Globus pallidus (tissue), 1 donor: Measurements from ENCODE around the gene NAT16.
"Not testable (repeated sequence)": the region's sequence is repeated elsewhere in the genome, so short reads cannot be mapped to it uniquely, and the experiment has no call there.

Source experiments
- DNase-seq: peaks from one replicate; pipeline ENCODE4 v3.0.0-alpha.2; 2015; ENCODE audit warnings: low spot score

Gene NAT16

GRCh38 chr7:101156866-101157589 lies 23.1 kb downstream of the NAT16 start:
- DNase-seq, result no peak

GRCh38 chr7:101156277-101156676 lies 23.8 kb downstream of the NAT16 start:
- no peak for DNase-seq

- no peak for DNase-seq
Measured at GRCh38 chr7:101155303-101155702, 24.8 kb downstream of the NAT16 start.

- no peak for DNase-seq
Measured at GRCh38 chr7:101154693-101155102, 25.4 kb downstream of the NAT16 start.

- DNase-seq, result peak; percentile 88
Measured at GRCh38 chr7:101153969-101154692, 26.0 kb downstream of the NAT16 start, which contains the start of gene AP1S1. Gene AP1S1, plus strand, starts transcription at chr7:101154476. Its CDS starts 39 bp downstream, at chr7:101154515.

- no peak for DNase-seq
Measured at GRCh38 chr7:101151908-101152651, 28.0 kb downstream of the NAT16 start.

- no peak for DNase-seq
Measured at GRCh38 chr7:101140746-101141382, 39.2 kb downstream of the NAT16 start.

GRCh38 chr7:101140339-101140699 lies 39.8 kb downstream of the NAT16 start:
- DNase-seq, result no peak

- no peak for DNase-seq
Measured at GRCh38 chr7:101138213-101138870, 41.8 kb downstream of the NAT16 start.

GRCh38 chr7:101137651-101138212 lies 42.4 kb downstream of the NAT16 start:
- no peak for DNase-seq

GRCh38 chr7:101134399-101134980 lies 45.6 kb downstream of the NAT16 start:
- DNase-seq, result no peak

- DNase-seq, result no peak
Measured at GRCh38 chr7:101133621-101134398, 46.3 kb downstream of the NAT16 start.

GRCh38 chr7:101132626-101133600 lies 47.2 kb downstream of the NAT16 start:
- DNase-seq, result not testable (repeated sequence)

- no peak for DNase-seq
Measured at GRCh38 chr7:101129603-101130117, 50.4 kb downstream of the NAT16 start.

GRCh38 chr7:101128040-101128834 lies 51.9 kb downstream of the NAT16 start:
- DNase-seq, result no peak

- DNase-seq, result no peak
Measured at GRCh38 chr7:101127460-101128039, 52.5 kb downstream of the NAT16 start.

GRCh38 chr7:101126651-101127459 lies 53.2 kb downstream of the NAT16 start, which contains the start of gene SERPINE1:
Gene SERPINE1, plus strand, starts transcription at chr7:101127104. Its CDS starts 1,290 bp downstream, at chr7:101128394.
- peak; percentile 31 for DNase-seq
